ENCODE data around the gene CLDN22.

DNA sequence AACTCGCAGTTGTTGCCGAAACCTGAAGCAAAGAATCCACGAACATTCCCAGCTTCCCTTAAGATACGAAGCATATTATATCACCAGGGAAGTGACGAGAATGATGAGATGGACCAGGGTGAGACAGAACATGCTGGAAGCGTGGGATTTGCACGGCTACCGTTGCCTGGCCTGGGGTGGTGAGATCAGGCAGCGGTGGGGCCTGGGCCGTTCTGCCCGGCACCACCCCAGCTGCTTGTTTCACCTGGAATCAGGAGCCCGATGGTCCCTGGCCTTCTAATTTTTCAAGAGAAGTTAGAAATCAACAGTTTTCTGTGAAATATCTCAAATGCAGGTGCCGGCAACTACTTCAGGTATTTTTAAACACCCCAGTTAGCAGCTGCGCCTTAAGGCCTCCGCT, 5.7 kb downstream of the CLDN22 start:
- TF ChIP-seq, protein P1, sequence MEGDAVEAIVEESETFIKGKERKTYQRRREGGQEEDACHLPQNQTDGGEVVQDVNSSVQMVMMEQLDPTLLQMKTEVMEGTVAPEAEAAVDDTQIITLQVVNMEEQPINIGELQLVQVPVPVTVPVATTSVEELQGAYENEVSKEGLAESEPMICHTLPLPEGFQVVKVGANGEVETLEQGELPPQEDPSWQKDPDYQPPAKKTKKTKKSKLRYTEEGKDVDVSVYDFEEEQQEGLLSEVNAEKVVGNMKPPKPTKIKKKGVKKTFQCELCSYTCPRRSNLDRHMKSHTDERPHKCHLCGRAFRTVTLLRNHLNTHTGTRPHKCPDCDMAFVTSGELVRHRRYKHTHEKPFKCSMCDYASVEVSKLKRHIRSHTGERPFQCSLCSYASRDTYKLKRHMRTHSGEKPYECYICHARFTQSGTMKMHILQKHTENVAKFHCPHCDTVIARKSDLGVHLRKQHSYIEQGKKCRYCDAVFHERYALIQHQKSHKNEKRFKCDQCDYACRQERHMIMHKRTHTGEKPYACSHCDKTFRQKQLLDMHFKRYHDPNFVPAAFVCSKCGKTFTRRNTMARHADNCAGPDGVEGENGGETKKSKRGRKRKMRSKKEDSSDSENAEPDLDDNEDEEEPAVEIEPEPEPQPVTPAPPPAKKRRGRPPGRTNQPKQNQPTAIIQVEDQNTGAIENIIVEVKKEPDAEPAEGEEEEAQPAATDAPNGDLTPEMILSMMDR (conservative IDR thresholded peaks at IDR 0.05), result no peak
- no peak for TF ChIP-seq ZFX (IDR thresholded peaks at IDR 0.05)

Measured in C4-2B (cell line).